Suppressor macrophage (primary cell): ENCODE data around the gene GPATCH4.
A peak's percentile ranks its signal among the peaks of the same experiment; 100 is the strongest.
"Not testable (repeated sequence)": the region's sequence is repeated elsewhere in the genome, so short reads cannot be mapped to it uniquely, and the experiment has no call there.

Source experiments
- DNase-seq, 4 experiments: peaks; one replicate each; pipeline ENCODE4 v3.0.0-alpha.2; 2020 to 2022

Gene GPATCH4

DNA sequence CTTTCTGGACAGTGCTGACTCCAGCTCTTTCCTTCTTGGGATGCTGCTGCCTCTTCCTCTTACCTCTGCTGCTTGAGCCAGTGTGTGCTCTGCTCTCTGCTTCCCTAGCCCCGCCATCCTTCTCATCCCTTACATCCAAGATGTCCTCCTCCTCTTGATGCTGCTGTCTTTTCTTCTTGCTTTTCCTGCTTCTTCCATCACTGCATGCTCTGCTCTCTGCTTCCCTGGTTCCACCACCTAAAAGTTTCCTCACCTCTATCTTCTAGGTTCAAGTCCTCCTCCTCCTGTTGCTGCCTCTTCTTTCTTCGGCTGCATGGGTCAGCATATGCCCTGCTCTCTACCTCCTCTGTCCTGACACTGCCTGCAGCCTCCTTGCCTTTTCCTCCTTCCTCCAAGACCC lies 6.3 kb downstream of the GPATCH4 start:
- no peak for DNase-seq

DNA sequence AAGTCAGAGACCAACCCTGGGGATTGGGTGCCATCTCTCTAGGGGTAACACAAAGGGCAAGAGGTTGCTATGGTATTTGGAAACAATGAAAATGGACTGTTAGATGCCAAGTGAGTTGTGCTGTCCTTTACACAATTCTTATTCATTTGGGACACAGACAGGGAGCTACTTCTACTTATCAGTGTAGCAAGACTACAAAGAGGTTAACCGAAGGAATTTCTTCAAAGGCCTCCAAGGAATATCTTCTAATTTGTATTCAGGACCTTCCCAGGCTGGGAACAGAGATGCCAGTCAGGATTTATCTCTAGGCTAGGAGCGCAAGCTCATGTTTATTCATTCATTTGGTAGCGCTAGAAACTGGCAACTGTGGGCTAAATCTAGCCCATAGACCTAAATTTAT lies 7.1 kb downstream of the GPATCH4 start:
- no peak for DNase-seq

DNA sequence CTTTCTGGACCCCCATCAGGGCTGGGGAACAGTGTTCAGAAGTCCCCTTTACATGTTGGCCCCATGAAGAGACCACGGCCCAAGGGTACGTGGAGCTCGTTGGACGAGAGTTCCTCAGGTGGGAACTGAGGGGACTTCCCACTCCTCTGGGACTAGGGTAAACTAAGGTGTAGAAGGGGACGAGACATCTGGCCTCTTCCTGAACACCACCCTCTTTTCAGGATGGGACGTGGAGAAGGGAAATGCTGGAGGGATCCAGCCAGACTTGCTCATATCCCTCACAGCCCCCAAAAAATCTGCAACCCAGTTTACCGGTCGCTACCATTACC lies 7.7 kb downstream of the GPATCH4 start:
- no peak for DNase-seq

DNA sequence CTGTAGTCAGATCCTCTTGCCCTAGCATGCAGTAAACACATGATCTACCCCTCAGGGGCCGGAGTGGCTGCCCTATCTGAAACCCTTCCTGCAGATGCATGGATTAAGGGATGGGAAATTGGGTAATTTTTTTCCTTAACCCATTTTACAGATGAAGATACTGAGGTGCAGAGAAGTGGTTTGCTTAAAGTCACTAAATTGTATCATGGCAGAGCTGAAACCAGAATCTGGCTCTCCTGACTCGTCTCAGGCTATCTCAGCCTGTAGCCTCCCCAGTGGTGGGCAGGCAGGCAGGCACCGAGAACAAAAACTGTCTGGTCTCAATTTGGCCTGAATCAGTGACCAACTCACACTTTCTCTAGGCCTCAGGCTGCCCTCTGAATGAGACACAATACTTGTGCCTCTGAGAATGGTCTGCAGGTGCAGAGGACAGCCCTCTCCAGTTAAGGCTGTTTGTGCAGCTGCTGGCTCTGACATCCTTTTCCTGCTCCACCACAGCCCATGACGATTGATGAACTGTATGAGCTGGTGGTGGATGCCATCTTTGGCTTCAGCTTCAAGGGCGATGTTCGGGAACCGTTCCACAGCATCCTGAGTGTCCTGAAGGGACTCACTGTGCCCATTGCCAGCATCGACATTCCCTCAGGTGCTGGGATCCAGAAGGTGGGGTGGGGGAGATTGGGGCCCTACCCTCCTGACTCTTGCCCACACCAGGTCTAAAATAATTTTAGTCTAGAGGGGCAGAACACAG lies 8.2 kb downstream of the GPATCH4 start:
- DNase-seq, result no peak

DNA sequence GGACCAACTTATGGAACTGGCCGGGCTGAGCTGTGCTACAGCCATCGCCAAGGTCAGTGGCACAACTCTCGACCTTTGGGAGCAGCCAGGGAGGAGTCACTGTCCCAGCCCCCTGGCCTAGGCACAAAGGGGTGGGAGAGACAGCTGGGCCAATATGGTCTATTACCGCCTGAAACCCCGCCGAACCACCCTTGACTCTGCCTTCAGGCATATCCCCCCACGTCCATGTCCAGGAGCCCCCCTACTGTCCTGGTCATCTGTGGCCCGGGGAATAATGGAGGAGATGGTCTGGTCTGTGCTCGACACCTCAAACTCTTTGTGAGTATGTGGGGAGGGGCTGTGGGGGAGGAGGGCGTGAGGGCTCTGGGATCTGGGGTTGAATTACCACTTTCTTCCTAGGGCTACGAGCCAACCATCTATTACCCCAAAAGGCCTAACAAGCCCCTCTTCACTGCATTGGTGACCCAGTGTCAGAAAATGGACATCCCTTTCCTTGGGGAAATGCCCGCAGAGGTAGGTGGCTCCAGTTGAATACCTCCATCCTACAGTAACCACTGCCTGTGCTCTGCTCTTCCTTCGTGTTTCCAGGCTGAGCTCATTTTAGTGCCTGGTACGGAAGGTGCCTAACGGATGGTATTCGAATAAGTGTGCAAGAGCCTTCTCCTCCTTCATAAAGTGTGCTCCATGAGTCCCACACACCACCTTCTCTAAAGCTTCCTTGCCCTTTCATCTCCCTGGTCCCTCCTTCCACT lies 8.9 kb downstream of the GPATCH4 start:
- no peak for DNase-seq

DNA sequence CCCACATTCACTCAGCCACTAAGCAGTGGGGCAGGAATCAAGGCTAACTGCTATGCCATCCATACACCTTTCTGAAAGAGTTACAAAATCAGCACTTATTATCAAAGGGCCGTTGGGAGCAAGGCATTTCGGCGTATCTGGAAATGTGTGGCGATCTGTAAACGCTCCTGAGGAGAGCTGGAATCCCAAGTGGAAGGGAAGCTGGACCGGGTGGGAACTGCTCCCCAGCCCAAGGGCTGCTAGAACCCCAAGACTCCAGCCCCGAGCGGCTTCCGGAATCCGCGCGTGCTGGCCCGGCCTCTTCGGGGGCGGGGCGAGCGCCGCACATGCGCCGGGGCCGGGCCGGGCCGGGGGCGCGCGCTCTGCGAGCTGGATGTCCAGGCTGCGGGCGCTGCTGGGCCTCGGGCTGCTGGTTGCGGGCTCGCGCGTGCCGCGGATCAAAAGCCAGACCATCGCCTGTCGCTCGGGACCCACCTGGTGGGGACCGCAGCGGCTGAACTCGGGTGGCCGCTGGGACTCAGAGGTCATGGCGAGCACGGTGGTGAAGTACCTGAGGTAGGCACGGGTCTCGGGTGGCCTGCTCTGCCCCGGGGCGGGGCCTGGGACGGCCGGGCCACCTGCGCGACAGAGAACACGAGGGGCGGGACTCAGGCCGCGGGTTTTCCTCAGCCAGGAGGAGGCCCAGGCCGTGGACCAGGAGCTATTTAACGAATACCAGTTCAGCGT lies 9.7 kb downstream of the GPATCH4 start, which contains the start of gene NAXE:
Gene NAXE, plus strand, starts transcription at position 345 of the 726 bp plus-strand sequence. Its CDS starts 29 bp downstream, at position 374.
- peak; percentile 83 to 94 (median 87) for DNase-seq

DNA sequence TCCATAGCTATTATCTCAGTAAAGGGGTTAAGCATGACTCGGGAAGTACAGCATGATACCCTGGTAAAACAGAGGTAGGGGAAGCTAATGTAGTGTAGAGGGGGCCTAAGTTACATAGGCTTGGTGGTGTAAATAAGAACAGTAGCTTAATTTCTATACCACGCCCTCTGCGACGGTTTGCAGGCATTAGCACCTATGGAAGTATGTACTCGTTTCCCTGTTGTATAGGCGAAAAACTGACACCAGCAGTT lies 10.2 kb downstream of the GPATCH4 start:
- no peak for DNase-seq

DNA sequence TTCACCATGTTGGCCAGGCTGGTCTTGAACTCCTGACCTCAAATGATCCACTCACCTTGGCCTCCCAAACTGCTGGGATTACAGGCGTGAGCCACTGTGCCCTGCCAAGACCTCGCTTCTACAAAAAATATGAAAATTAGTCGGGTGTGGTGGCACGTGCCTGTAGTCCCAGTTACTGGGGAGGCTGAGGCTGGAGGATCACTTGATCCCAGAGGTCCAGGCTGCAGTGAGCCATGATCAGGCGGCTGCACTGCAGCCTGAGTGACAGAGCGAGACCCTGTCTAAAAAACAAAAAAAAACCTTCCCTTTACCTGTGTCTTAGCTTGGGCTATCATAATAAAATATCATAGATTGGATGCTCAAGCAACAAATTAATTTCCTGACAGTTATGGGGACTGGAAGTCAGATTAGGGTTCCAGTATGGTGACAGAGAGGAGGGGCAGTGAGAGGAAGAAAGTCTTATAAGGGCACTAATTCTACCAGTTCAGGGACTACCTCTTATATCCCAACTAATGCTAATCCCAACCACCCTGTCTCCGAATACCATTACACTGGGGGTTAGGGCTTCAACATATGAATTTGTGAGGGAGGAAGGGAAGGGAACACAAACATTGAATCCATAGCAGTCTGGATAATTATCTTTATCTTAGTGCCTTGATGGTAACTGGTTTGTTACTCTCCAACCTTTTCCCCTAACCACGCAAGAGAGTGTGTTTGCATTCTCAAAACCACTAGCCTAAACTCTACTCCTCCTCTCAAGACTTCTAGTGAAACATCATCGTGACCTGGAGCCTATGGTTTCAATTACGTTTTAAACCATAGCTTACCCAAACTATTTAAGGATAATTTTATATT lies 10.7 kb downstream of the GPATCH4 start:
- no peak for DNase-seq

DNA sequence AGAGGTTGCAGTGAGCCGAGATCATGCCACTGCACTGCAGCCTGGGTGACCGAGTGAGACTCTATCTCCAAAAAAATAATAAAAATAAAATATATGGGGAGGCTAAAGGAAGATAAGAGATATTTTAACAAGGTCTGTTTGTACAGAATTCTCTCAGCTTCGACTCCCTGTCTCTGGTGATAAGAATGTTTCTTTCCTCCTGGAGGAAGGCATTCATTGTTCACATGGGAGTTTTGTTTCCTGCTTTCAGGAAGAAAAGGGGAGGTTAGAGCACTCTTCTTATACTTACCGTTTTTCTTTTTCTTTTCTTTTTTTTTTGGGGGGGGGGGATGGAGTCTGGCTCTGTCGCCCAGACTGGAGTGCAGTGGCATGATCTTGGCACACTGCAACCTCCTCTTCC lies 11.7 kb downstream of the GPATCH4 start:
- DNase-seq, result no peak

DNA sequence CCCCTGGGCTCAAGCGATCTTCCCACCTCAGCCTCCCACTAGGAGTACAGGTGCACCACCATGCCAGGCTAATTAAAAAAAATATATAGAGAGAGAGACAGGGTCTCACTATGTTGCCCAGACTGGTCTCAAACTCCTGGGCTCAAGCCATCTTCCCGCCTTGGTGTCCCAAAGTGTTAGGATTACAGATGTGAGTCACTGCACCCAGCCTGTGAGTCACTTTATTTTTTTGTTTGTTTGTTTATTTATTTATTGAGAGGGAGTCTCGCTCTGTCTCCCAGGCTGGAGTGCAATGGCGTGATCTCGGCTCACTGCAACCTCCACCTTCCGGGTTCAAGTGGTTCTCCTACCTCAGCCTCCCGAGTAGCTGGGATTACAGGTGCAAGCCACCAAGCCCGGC lies 13.4 kb downstream of the GPATCH4 start:
- not testable (repeated sequence) for DNase-seq

DNA sequence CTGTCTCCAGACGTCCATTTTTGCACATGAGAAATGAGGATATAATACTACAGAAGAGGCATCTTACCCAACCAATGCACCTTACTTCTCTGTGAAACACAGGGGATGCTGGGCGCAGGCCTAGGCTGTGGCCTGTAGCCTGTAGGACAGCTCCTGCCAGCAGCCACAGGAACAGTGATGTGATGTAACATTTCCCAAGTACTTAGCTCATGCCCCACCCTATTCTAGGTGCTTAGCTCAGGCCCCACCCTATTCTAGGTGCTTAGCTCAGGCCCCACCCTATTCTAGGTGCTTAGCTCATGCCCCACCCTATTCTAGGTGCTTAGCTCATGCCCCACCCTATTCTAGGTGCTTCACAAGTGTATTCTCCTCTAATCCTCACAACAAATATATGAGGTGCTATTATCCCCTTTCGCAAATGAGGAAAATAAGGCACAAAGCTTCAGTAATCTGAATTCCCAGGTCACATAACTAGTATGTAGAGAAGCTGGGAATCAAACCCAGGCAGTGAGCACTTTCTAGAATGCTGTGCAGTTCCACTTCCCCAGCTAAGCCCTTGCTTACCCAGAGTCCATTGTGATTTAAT lies 14.3 kb downstream of the GPATCH4 start:
- no peak for DNase-seq

DNA sequence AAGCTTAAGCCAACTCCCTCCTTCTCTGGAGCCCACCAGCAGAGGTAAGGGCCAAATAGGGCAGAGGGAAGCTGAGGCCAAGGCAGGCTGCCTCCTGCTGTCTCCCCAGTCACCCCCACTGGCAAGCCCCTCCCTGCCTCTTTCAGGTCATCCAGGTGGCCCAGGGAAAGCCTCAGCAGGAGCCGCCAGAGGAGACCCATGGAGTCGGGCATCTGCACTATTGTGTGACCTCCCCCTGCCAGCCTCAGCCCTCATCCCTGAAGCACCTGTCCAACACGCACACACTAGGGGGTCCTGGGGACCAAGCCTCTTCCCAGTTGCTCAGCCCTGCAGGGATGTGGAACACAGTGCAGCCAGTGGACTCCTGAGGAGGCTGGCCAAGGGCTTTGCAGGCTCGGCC lies 15.0 kb downstream of the GPATCH4 start:
- no peak for DNase-seq

DNA sequence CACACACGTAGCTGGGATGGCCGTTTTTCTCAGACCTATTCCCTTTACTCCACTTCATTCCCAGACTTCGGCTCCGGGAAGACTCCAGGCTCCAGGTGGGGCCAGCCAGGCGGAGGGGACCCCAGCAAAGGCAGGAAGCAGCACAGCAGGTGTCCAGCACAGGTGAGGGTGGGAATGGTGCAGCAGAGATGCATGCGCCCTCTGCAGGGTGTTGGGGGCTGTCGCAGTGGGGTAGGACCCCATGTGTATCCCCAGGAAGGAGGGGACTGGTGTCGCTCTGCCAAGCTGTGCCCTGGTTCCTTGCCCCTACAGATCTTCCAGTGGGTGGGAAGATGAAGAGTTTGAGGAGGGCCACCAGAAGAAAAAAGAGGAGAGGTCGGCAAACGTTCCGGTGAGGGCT lies 16.5 kb downstream of the GPATCH4 start:
- no peak for DNase-seq

DNA sequence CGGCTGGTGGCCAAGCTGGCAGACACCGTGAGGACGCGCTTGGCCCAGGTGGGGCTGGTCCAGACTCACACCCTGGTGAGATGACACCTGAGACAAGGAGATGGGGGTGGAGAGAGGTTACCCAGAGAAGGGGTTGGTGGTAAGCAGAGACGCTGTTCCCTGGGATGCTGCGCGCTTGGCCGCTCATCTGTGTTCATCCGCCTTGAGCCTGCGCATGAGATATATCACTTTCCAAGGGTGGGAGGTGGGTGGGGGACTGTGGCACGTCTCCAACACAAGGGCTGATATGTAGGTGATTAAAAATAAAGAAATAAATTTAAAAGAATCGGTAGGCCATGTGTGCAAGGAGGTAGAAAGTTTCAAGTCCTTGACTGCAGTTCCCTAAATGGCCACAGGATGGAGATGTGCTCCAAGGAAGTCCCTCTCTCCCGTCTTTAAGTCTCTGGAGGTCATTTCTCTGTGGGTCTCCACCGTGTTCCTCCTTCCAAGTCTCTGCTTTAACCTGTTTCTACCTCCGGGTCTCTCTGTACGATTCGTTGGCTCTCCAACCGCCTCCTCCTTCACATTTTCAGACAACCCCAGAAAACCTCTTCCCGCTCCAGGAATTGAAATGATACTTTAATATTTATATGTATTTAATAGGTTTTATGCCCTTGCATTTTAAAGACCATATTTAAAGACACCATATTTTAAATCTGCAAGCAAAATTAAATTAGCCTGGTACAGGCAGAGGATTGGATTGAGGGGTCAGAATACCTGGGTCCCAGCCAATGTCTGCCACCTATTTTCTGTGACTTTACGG lies 17.3 kb downstream of the GPATCH4 start:
- DNase-seq, result peak; percentile 88 to 92 (median 90)

DNA sequence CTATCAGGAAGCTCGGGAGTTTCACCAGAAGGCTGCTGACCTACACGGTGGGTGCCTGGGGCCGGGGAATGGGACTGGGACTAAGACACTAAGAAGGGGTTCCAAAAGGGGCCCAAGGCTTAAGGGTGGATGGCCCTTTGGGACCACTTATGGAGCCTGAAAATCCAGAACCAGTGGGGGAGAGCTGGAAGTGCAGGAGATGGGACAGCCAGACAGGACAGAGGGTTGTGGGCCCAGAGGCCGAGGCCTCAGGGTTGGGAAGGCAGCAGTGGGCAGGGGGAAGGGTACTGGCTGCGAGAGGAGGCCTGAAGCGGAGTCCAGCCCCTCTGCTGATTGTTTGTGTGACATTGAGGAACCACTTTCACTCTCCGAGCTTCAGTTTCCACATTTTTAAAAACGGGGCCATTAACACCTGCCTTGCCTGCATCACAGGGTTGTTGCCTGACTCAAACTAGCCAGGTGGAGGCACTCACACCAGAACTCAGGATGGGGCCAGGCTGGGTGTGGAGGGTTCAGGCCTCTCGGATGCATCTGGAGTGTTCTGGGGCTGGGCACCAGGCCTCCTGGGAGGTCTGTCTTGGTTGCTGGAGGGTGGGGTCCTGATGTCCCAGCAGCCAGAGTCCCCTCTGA lies 18.8 kb downstream of the GPATCH4 start:
- peak in 3 of 4 experiments; percentile 25 to 32 (median 27) for DNase-seq

DNA sequence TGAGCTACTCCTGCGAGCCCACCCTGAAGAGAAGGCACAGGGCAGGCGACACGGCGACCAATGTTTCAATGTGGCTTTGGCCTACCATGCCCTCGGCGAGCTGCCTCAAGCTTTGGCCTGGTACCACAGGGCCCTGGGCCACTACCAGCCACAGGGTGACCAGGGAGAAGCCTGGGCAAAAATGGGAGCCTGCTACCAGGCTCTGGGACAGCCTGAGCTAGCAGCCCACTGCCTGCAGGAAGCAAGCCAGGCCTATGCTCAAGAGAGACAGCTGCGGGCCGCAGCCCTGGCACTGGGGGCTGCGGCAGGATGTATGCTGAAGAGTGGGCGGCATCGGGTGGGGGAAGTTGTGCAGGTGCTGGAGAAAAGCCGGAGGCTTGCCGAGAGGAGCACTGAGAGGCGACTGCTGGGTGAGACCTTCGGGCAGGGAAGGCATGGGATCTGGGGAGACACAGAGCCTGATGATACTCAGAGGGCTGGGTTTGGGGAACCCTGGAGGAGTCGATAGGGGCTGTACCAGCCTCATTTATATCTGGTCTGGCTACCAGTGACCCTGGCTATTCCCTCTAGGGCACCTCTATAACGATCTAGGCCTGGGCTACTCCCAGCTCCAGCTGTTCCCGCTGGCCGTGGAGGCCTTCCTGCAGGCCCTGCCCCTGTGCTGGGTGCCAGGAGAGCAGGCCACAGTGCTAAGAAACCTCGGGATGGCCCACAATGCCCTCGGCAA lies 19.5 kb downstream of the GPATCH4 start:
- DNase-seq, result peak in 2 of 4 experiments; percentile 19 to 39

DNA sequence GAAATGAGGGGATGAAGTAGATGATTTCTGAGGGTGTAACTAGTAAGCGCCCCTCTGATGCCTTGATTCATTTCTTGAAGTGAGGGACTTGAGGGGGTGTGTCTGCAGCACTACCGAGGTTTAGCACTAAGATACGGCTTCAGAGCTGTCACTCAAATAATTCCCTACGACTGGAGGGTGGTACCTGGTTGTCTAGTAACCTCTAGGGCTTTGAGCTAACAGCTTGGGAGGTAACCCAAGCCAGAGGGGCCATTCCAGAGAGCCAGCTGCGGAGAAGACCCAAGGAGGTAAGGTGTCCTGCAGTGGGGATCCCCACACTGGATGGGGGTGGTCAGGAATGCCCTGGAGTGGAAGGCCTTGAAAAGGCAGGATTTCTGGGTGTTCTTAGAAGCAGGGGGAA lies 21.8 kb downstream of the GPATCH4 start, which contains the start of gene TTC24:
Gene TTC24, plus strand, starts transcription at position 252 of the 400 bp plus-strand sequence. CDS start 1,642 bp downstream, outside the sequence.
- no peak for DNase-seq

DNA sequence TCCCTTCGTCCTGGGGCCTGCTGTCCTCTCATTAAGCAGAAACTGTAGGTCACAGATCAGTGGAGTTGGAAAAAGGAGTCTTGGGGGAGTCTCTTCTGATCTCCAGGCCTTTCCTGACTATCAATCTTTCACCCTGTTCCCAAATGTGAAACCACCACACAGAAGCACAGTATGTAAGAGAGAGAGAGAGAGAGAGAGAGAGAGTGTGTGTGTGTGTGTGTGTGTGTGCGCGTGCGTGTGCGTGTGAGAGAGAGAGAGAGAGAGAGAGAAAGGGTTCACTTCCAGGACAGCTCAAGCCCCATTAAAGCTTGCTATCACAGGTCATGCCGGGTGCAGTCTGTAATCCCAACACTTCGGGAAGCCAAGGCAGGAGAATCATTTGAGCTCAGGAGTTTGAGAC lies 23.2 kb downstream of the GPATCH4 start:
- no peak for DNase-seq

DNA sequence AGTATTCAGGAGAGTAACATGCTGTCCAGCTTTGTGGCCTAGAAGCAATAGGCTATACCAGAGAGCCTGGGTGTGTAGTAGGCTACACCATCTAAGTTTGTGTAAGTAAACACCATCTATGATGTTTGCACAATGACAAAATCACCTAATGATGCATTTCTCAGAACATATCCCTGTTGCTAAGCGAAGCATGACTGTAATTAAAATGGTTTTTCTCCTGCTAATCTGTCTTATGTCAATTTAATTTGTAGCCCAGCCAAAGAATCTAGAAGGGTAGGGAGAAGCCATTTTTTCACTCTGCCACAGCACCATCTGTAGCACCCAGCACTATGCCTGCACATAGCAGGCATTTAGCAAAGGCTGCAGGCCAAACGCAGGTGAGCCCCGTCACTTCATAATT lies 23.7 kb downstream of the GPATCH4 start:
- DNase-seq, result no peak

DNA sequence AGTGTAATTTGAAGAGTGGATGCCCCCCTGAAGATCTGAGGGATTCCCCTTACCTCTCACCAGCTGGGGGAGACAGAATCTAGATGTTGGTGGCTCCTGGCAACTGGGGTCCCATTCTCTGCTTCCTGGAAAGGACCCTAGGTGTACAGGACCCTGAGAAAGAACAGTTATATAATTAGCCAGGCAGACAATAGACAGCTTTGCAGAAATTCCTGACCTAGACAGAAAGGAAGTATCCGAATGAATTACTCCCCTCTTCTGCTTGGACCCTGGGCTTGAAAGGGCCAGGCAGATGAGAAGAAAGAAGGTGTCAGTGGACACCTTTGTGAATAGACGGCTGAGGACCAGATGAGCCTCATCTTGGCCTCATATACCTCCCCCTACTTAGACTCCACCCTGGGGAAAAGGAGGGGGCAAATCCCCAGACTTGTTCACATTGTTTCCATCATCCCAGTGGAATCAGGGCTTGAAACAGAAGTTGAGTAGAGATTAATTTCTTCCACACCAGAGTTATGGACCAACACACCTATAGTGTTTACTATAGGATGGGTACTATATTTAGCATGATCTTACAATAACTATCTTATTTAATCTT lies 27.1 kb downstream of the GPATCH4 start:
- DNase-seq, result no peak
